Hepatocyte (in vitro differentiated cells): ENCODE data around the gene FGF1.

Experiments used
- EZH2phosphoT487 ChIP-seq: fragments of 200-600 bp; sonication (generic); IDR thresholded peaks from one replicate; pipeline ENCODE4 v1.6.1; 2018; ENCODE audit warnings: antibody characterized with exemption, mild to moderate bottlenecking, low read depth, moderate library complexity; ENCODE audit not compliant: unreplicated experiment, severe bottlenecking
- TF ChIP-seq, protein P1 (sequence below): fragments of 200-600 bp; sonication (generic); IDR thresholded peaks from 2 replicates; pipeline ENCODE4 v1.5.1; 2016; ENCODE audit warnings: antibody characterized with exemption, mild to moderate bottlenecking; ENCODE audit not compliant: poor library complexity

GRCh38 chr5:142686968-142687367, 1.1 kb upstream of the FGF1 start:
- TF ChIP-seq, protein P1, sequence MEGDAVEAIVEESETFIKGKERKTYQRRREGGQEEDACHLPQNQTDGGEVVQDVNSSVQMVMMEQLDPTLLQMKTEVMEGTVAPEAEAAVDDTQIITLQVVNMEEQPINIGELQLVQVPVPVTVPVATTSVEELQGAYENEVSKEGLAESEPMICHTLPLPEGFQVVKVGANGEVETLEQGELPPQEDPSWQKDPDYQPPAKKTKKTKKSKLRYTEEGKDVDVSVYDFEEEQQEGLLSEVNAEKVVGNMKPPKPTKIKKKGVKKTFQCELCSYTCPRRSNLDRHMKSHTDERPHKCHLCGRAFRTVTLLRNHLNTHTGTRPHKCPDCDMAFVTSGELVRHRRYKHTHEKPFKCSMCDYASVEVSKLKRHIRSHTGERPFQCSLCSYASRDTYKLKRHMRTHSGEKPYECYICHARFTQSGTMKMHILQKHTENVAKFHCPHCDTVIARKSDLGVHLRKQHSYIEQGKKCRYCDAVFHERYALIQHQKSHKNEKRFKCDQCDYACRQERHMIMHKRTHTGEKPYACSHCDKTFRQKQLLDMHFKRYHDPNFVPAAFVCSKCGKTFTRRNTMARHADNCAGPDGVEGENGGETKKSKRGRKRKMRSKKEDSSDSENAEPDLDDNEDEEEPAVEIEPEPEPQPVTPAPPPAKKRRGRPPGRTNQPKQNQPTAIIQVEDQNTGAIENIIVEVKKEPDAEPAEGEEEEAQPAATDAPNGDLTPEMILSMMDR, result no peak
- no peak for TF ChIP-seq EZH2phosphoT487
